VCaP (cell line): ENCODE measurements around the gene MACIR.

ENCODE experiments used
- H3K27ac ChIP-seq: fragments of 450-650 bp; 2 replicates; pipeline ENCODE4 v1.5.1; 2017
- TF ChIP-seq, protein P1 (sequence below): fragments of 450-650 bp; conservative IDR thresholded peaks from 2 replicates; pipeline ENCODE4 v1.5.1; 2017; ENCODE audit warnings: mild to moderate bottlenecking, moderate library complexity

The MACIR gene

DNA sequence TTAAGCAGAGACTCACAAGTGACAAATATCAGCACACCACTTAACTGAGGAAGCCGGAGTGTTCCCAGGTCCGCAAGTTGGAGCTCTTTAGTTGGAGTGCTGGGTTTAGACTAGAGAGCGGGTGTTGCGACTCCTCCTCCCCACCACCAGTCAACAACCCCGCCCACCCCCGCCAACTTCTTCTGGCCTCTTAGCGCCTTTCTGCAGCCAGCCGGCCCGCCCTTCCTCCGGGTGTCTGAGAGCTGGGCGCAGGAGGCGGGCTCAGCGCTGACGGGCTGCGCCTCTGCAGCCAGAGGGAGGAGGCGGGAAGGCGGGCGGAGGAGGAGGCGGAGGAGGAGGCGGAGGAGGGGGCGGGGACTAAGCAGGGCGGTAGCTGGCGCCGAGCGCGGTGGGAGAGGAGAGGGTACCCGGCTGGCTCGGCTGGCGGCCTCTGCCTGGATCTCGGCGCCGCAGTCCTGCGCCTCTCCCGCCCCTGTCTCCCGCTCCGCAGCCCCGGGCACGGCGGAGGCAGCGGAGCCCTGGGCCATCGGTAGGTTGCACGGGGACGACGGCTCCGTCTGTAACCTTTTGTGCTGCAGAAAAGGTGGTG is at the start of gene MACIR:
Gene MACIR (plus strand): TSS at position 396 of the 589 bp plus-strand sequence. CDS start 17,157 bp downstream, outside the sequence.
- peak within 1 kb of the TSS; percentile 98 for H3K27ac ChIP-seq
- TF ChIP-seq, protein P1, sequence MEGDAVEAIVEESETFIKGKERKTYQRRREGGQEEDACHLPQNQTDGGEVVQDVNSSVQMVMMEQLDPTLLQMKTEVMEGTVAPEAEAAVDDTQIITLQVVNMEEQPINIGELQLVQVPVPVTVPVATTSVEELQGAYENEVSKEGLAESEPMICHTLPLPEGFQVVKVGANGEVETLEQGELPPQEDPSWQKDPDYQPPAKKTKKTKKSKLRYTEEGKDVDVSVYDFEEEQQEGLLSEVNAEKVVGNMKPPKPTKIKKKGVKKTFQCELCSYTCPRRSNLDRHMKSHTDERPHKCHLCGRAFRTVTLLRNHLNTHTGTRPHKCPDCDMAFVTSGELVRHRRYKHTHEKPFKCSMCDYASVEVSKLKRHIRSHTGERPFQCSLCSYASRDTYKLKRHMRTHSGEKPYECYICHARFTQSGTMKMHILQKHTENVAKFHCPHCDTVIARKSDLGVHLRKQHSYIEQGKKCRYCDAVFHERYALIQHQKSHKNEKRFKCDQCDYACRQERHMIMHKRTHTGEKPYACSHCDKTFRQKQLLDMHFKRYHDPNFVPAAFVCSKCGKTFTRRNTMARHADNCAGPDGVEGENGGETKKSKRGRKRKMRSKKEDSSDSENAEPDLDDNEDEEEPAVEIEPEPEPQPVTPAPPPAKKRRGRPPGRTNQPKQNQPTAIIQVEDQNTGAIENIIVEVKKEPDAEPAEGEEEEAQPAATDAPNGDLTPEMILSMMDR, result 0 out of 2 replicates have a peak, but pooled peaks have one; percentile 12

- H3K27ac ChIP-seq, result no peak overlapping the region
- TF ChIP-seq, protein P1, result no peak
These were observed 49.5 kb upstream of the MACIR start for GRCh38 chr5:103209065-103209464.

GRCh38 chr5:103210952-103211351 is 47.6 kb upstream of the MACIR start:
- no peak overlapping the region for H3K27ac ChIP-seq

DNA sequence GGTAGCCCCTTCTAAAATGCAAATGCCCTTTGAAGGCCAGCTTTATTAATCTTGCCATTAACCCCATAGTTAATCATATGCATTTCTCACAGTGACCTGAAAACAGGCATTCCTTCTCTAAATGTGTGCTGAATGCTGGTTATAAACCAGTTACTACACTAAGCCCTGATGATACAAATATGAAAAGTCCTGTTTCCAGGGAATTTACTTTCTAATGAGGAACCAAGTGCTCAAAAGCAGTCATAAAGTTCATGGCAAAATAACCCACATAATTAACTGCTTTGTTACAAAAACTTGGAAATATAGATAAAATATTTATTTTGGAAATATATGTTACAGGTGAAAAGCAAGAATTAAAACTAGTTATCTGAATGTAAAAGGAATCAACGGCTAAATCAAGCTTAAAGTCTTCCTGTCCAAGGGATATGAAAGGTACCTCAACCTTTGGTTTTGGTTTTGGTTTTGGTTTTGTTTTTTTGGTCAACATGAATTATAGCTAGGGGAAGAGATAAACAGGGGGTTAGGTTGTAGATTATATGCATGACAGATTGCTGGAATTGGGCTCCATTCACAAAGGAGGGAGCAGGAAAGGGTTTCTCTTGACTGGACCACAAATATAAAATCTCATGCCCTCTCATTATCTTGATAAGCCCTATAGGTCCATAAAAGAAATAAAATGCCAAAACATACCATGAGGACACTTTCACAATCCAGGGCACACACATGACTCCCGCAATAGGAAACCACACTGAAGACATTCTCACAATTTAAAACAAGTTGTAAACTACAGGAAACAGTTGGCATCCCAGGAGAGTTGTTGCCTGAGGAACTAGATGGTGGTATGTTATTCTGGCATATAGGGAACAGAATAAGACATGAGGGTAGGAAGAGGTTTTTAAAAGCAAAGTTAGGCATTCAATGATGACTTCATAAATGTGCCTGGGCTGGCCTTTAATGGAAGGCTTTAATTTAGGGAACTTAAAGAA is 46.7 kb upstream of the MACIR start:
- no peak overlapping the region for H3K27ac ChIP-seq
- TF ChIP-seq, protein P1, result no peak

More at GRCh38 chr5:103210952-103211351, 47.6 kb upstream of the MACIR start:
- TF ChIP-seq, protein P1, result no peak

DNA sequence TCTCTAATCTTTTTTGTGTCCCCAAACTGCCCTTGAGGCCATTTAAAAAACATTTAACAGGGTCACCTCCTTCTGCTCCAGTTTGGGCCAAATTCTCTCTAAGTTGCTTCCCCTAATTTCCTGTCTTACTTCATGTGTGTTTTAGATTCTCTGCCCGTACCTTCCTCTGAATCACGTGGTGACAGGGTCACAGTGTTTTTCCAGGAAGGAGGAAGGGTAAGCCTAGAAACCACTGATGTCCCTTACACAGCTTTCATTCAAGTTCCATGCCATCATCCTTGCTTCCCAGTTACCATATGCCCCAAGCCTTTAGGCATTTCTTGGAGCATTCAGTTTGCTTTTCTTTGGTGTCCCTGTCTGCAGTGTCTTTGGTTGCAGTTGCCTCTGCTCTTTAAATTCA is 42.4 kb upstream of the MACIR start:
- TF ChIP-seq, protein P1, result no peak
- no peak overlapping the region for H3K27ac ChIP-seq

GRCh38 chr5:103216697-103217096 is 41.9 kb upstream of the MACIR start:
- TF ChIP-seq, protein P1, result no peak

DNA sequence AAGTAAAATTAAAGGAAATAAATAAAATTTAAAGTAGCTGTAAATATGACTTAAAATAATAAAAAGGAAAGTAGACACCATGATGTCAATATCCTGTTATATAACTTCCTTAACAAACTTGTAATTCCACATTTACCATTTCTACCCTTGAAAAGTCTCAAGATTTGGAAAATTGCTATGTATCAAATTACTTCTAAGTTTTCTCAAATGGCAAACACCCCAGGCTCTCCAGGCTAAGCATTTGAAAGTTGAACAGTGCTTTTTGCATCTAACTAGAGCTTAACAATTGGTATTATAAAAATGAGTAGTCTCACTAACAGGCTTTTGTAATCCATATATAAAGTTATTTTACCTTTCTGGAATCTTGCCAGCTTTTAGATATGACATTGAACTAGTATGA is 41.5 kb upstream of the MACIR start:
- TF ChIP-seq, protein P1, result no peak
- no peak overlapping the region for H3K27ac ChIP-seq

More at GRCh38 chr5:103216697-103217096, 41.9 kb upstream of the MACIR start:
- no peak overlapping the region for H3K27ac ChIP-seq
